ENCODE measurements around the gene CS. TPM values are rescaled to one million over a fixed set of nuclear protein-coding genes. Genes with fewer than 3 reads are reported as not detected.

Gene CS
- polyA plus RNA-seq, 3 donors: 82.8 to 289 (median 83.0) TPM

- 30 to 83% (median 76%) methylated on average over 8 of the region's 8 CpGs for WGBS, 3 donors
- H3K27ac ChIP-seq (ENCODE audit: low read depth, low read length): no peak overlapping the region
Measured at GRCh38 chr12:56230432-56231183, 69.5 kb downstream of the CS start.

DNA sequence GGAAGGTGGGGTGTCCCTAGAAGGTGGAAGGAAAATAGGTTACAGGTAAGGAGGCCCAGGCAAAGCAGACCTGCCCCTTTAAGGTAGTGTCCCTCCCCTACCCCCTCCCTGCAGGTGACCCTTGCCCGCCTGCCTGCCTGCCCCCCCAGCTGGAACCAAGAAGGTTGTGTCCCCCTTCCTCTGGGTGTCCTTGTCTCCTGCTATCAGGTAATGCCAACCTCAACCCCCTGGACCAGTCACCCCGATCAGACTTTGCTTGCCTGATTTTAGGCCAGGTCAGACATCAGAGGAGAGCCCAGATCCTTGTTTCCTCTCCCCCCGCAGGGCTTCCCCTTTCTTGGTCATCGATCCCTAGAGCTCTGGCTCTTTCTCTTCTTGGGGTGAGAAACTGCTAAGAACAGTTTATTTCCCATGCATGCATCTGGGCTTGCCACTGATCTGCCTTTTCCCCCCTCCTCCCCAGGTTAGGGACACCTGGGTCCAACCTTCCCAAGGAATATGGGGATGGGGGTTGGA is 70.2 kb downstream of the CS start, which contains the start of gene SLC39A5:
Gene SLC39A5 (plus strand): TSS at position 136 of the 516 bp plus-strand sequence. CDS start 1,224 bp downstream, outside the sequence.
- WGBS, 3 donors: 29 to 64% (median 62%) methylated on average over 4 of the region's 4 CpGs
- H3K27ac ChIP-seq (ENCODE audit: low read depth, low read length): no peak within 1 kb of the TSS

GRCh38 chr12:56229082-56229481 is 71.0 kb downstream of the CS start:
- WGBS, 3 donors: 73 to 92% (median 88%) methylated on average over 7 of the region's 7 CpGs
- no peak overlapping the region for H3K27ac ChIP-seq (ENCODE audit: low read depth, low read length)

- no peak overlapping the region for H3K27ac ChIP-seq (ENCODE audit: low read depth, low read length)
- 56 to 78% (median 72%) methylated on average over 11 of the region's 11 CpGs for WGBS, 3 donors
Measured at GRCh38 chr12:56224954-56225353, 75.2 kb downstream of the CS start.

- 1% methylated on average over 41 of the region's 41 CpGs for WGBS, 3 donors
Measured at GRCh38 chr12:56224102-56224701, 75.9 kb downstream of the CS start, which contains the start of gene NABP2. NABP2 (plus strand) TSS chr12:56224342; CDS start chr12:56224857, 515 bp downstream.

GRCh38 chr12:56223571-56224101 is 76.5 kb downstream of the CS start:
- no peak overlapping the region for H3K27ac ChIP-seq (ENCODE audit: low read depth, low read length)
- WGBS, 3 donors: 19 to 24% (median 22%) methylated on average over 15 of the region's 15 CpGs

More at GRCh38 chr12:56224102-56224701, 75.9 kb downstream of the CS start, which contains the start of gene NABP2:
- H3K27ac ChIP-seq (ENCODE audit: low read depth, low read length): peak within 1 kb of the TSS; percentile 53

- H3K27ac ChIP-seq (ENCODE audit: low read depth, low read length): peak overlapping the region; percentile 88
- 5 to 7% (median 5%) methylated on average over 4 of the region's 4 CpGs for WGBS, 3 donors
Measured at GRCh38 chr12:56222531-56222895, 77.6 kb downstream of the CS start.

DNA sequence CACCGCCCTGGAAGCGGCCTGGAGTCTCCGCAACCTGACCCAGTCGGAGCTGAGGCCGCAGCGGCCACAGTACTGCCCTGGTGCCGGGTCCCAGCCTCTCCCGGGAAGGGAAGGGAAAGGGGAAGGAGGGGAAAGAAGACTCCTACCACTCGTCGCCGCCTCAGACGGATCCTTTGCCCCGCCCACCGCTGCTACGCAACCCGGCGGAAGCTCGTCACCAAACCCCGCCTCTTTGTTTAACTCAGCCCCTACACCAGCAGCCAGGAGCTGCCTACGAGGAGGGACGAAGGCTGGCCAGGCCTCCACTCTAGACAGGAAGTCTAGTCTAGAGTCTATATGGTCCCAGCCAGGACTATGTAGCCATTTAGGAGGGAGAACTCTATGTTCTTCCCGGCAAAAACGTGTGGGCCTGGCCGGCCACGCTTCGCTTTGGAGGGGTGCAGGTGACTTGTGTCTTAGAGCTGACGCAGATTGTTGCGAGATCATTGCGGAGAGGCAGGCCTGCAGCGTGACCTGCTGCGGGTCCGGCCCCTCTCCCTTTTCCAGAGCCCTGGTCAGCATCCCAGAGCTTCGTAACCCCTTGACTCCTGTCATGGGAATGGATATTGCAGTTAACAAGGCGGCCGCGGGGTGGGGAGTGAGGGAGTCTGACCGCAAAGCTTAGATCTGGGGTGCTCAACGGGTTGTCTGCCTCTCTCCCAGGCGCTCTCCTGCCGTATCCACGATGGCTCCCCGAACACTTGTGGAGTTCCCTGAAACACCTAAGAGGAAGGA is 78.2 kb downstream of the CS start, which contains the start of gene RNF41:
Gene RNF41 (minus strand): TSS at position 166 of the 774 bp plus-strand sequence. CDS start 7,875 bp downstream, outside the sequence.
- 1% methylated on average over 41 to 42 of the region's 42 CpGs for WGBS, 3 donors
- peak within 1 kb of the TSS; percentile 88 for H3K27ac ChIP-seq (ENCODE audit: low read depth, low read length)

Other genes starting within 250 kb of the CS start
- 10 to 100 TPM in 1 of 3 donors, 1 to 10 TPM in 2; 2.0 to 28.8 (median 4.5) TPM for gene ERBB3, start 220.2 kb downstream of the CS start, polyA plus RNA-seq
- gene PA2G4, start 195.8 kb downstream of the CS start, polyA plus RNA-seq: 100 to 1,000 TPM in 1 of 3 donors, 10 to 100 TPM in 2; 75.9 to 138 (median 83.2) TPM
- 1,000 to 10,000 TPM; 6,348 to 7,135 (median 6,380) TPM for gene RPL41, start 183.7 kb downstream of the CS start, polyA plus RNA-seq
- gene ZC3H10, start 182.1 kb downstream of the CS start, polyA plus RNA-seq: 1 to 10 TPM; 1.6 to 2.4 (median 1.9) TPM
- gene ESYT1, start 172.1 kb downstream of the CS start, polyA plus RNA-seq: 100 to 1,000 TPM in 1 of 3 donors, 10 to 100 TPM in 2; 61.4 to 304 (median 94.5) TPM
- gene MYL6B, start 147.7 kb downstream of the CS start, polyA plus RNA-seq: 10 to 100 TPM; 15.5 to 88.5 (median 48.0) TPM
- 1,000 to 10,000 TPM; 1,303 to 4,064 (median 3,695) TPM for gene MYL6, start 142.0 kb downstream of the CS start, polyA plus RNA-seq
- gene SMARCC2, start 110.8 kb downstream of the CS start, polyA plus RNA-seq: 10 to 100 TPM; 21.4 to 53.8 (median 48.7) TPM
- 10 to 100 TPM; 15.3 to 51.7 (median 26.7) TPM for gene RNF41, start 78.4 kb downstream of the CS start, polyA plus RNA-seq
- 10 to 100 TPM; 20.9 to 22.3 (median 21.3) TPM for gene NABP2, start 76.0 kb downstream of the CS start, polyA plus RNA-seq
- 100 to 1,000 TPM in 1 of 3 donors, 1 to 10 TPM in 1, under 1 TPM in 1; 0.31 to 209 (median 1.0) TPM for gene SLC39A5, start 70.3 kb downstream of the CS start, polyA plus RNA-seq
- gene ANKRD52, start 41.9 kb downstream of the CS start, polyA plus RNA-seq: 1 to 10 TPM; 5.6 to 9.9 (median 9.7) TPM
- 10 to 100 TPM in 2 of 3 donors, 1 to 10 TPM in 1; 8.5 to 11.6 (median 11.1) TPM for gene COQ10A, start 33.4 kb downstream of the CS start, polyA plus RNA-seq
- gene CNPY2, start 15.7 kb upstream of the CS start, polyA plus RNA-seq: 10 to 100 TPM; 86.3 to 99.0 (median 95.9) TPM
- gene PAN2, start 33.7 kb upstream of the CS start, polyA plus RNA-seq: 10 to 100 TPM; 16.8 to 33.7 (median 29.8) TPM
- gene IL23A, start 38.6 kb upstream of the CS start, polyA plus RNA-seq: 1 to 10 TPM in 1 of 3 donors, under 1 TPM in 1, not detected in 1; 0.62 to 3.1 TPM
- gene STAT2, start 59.8 kb upstream of the CS start, polyA plus RNA-seq: 10 to 100 TPM; 32.5 to 58.4 (median 56.5) TPM
- under 1 TPM in 1 of 3 donors, not detected in 2; 0.03 TPM for gene APOF, start 62.5 kb upstream of the CS start, polyA plus RNA-seq
- gene TIMELESS, start 149.1 kb upstream of the CS start, polyA plus RNA-seq: 1 to 10 TPM; 3.9 to 5.0 (median 4.7) TPM
- under 1 TPM in 1 of 3 donors, not detected in 2; 0.16 TPM for gene MIP, start 154.3 kb upstream of the CS start, polyA plus RNA-seq
- gene SPRYD4, start 168.2 kb upstream of the CS start, polyA plus RNA-seq: 1 to 10 TPM; 2.0 to 2.5 (median 2.3) TPM
- gene GLS2, start 187.8 kb upstream of the CS start, polyA plus RNA-seq: 10 to 100 TPM in 1 of 3 donors, under 1 TPM in 2; 0.34 to 61.5 (median 0.71) TPM
- gene RBMS2, start 221.5 kb upstream of the CS start, polyA plus RNA-seq: 10 to 100 TPM in 2 of 3 donors, 1 to 10 TPM in 1; 3.3 to 24.4 (median 12.6) TPM